ENCODE measurements around the gene CEP250.
A peak's percentile ranks its signal among the peaks of the same experiment; 100 is the strongest.
"Not testable (repeated sequence)": the region's sequence is repeated elsewhere in the genome, so short reads cannot be mapped to it uniquely, and the experiment has no call there.

CEP250 gene

GRCh38 chr20:35451295-35451694, 4.1 kb upstream of the CEP250 start:
- DNase-seq (ENCODE audit: low read depth in 1 of 2, low spot score in 1 of 2): no peak

GRCh38 chr20:35453647-35454046, 1.8 kb upstream of the CEP250 start:
- no peak for DNase-seq (ENCODE audit: low read depth in 1 of 2, low spot score in 1 of 2)

- DNase-seq (ENCODE audit: low read depth in 1 of 2, low spot score in 1 of 2): not testable (repeated sequence)
These were observed 1.3 kb downstream of the CEP250 start for GRCh38 chr20:35456700-35457099.

- not testable (repeated sequence) for DNase-seq (ENCODE audit: low read depth in 1 of 2, low spot score in 1 of 2)
These were observed 2.1 kb downstream of the CEP250 start for GRCh38 chr20:35457539-35457938.

GRCh38 chr20:35458388-35458787, 3.0 kb downstream of the CEP250 start:
- DNase-seq (ENCODE audit: low read depth in 1 of 2, low spot score in 1 of 2): no peak

GRCh38 chr20:35461620-35462019, 6.2 kb downstream of the CEP250 start:
- no peak for DNase-seq (ENCODE audit: low read depth in 1 of 2, low spot score in 1 of 2)

- DNase-seq (ENCODE audit: low read depth in 1 of 2, low spot score in 1 of 2): no peak
These were observed 7.0 kb downstream of the CEP250 start for GRCh38 chr20:35462351-35462750.

GRCh38 chr20:35463455-35464300, 8.3 kb downstream of the CEP250 start:
- DNase-seq (ENCODE audit: low read depth in 1 of 2, low spot score in 1 of 2): peak in 1 of 2 donors; percentile 5

GRCh38 chr20:35465976-35466375, 10.6 kb downstream of the CEP250 start:
- no peak for DNase-seq (ENCODE audit: low read depth in 1 of 2, low spot score in 1 of 2)

GRCh38 chr20:35466856-35467255, 11.5 kb downstream of the CEP250 start:
- DNase-seq (ENCODE audit: low read depth in 1 of 2, low spot score in 1 of 2): no peak

- DNase-seq (ENCODE audit: low read depth in 1 of 2, low spot score in 1 of 2): no peak
These were observed 12.2 kb downstream of the CEP250 start for GRCh38 chr20:35467339-35468224.

- no peak for DNase-seq (ENCODE audit: low read depth in 1 of 2, low spot score in 1 of 2)
These were observed 13.4 kb downstream of the CEP250 start for GRCh38 chr20:35468671-35469334.

- DNase-seq (ENCODE audit: low read depth in 1 of 2, low spot score in 1 of 2): no peak
These were observed 16.8 kb downstream of the CEP250 start for GRCh38 chr20:35472209-35472608.

- no peak for DNase-seq (ENCODE audit: low read depth in 1 of 2, low spot score in 1 of 2)
These were observed 18.3 kb downstream of the CEP250 start for GRCh38 chr20:35473684-35474083.

- DNase-seq (ENCODE audit: low read depth in 1 of 2, low spot score in 1 of 2): no peak
These were observed 19.0 kb downstream of the CEP250 start for GRCh38 chr20:35474303-35474871.

- DNase-seq (ENCODE audit: low read depth in 1 of 2, low spot score in 1 of 2): no peak
These were observed 20.9 kb downstream of the CEP250 start for GRCh38 chr20:35476288-35476687.

- no peak for DNase-seq (ENCODE audit: low read depth in 1 of 2, low spot score in 1 of 2)
These were observed 23.5 kb downstream of the CEP250 start for GRCh38 chr20:35478804-35479472.

GRCh38 chr20:35479798-35480197, 24.4 kb downstream of the CEP250 start:
- no peak for DNase-seq (ENCODE audit: low read depth in 1 of 2, low spot score in 1 of 2)

- DNase-seq (ENCODE audit: low read depth in 1 of 2, low spot score in 1 of 2): no peak
These were observed 32.1 kb downstream of the CEP250 start for GRCh38 chr20:35487479-35487878.

- DNase-seq (ENCODE audit: low read depth in 1 of 2, low spot score in 1 of 2): no peak
These were observed 34.3 kb downstream of the CEP250 start for GRCh38 chr20:35489717-35490116.

All from stimulated activated CD4-positive, alpha-beta T cell treated with anti-CD3 and anti-CD28 coated beads, Interleukin-15, amount 100 ng/mL, for 1 hour (primary cell).